ENCODE results near the gene NFS1. TPM values are rescaled to one million over a fixed set of nuclear protein-coding genes. Genes with fewer than 3 reads are reported as not detected.

NFS1 gene
- total RNA-seq, 1 donor from 2014 or later, result 26.7 TPM

DNA sequence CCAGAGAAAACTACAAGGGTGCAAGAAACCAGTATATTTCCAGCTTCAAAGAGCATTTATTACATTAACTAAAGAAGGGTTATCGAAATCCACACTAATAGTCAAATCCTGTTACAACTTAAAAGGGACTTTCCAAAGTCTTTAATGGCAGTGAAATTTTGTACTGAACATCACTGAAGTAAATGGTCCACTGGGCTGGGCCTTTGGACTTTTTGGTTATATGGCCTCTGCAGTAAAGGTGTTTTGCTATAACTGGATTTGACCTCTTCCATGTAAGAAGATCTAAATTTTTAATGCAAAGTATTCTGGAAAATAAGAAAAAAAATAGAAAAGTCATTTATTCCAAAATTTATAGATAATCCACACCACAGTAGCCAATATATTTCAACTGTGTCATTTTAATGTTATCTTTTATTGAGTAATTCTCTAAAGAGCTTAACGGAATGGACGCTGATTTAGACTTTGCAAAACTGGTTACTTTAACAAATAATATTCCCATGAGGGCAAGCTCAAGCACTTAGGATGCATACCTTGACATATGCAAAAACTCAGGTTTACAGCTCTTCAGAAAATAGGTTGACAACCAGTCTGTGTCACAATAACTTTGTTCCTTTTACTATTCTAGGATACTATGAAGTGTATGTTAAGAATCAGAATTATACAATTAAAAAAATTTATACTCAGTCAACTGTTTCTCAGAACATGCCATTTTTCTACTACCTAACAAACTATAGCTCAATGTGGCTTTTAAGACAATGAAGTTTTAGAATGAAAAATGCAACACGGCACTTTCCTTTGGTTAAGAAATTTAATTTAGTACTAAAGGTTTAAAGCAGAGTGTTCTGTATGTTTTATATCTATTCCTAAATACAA lies 35.9 kb upstream of the NFS1 start:
- Mint-ChIP-seq H3K4me3 (peak overlapping the region; percentile 29), H3K36me3 (peaks cover 51% of the 10 kb centered on the region)

DNA sequence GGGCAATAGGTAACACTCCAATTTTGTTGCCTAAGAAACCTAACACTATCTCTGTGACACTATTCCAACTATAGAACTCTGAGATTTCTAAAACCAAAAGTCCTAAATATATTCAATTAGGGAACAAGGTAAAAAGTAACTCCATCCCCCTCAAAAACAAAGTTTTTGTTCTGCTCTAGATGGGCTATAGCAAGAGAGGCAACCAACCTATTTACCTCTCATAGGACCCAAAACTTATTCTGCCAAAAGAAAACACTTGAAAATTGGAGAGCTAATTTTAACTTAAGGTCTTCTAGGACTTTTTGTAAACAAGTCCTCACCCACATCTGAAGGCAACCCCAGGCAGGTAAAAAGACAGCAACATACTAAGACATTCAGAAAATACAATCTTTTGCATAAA lies 35.2 kb upstream of the NFS1 start:
- no peak for DNase-seq (ENCODE audit: extremely low spot score, unreplicated experiment)
- Mint-ChIP-seq H3K4me3 (peak overlapping the region; percentile 29), H3K9me3 (no peaks in the 10 kb centered on the region), H3K36me3 (peaks cover 47% of the 10 kb centered on the region), H3K27me3 (no peaks in the 10 kb centered on the region), H3K27ac (peak overlapping the region; percentile 52), H3K4me1 (ENCODE audit: unreplicated experiment) (peaks cover 10% of the 10 kb centered on the region)
- TF ChIP-seq, protein P1, sequence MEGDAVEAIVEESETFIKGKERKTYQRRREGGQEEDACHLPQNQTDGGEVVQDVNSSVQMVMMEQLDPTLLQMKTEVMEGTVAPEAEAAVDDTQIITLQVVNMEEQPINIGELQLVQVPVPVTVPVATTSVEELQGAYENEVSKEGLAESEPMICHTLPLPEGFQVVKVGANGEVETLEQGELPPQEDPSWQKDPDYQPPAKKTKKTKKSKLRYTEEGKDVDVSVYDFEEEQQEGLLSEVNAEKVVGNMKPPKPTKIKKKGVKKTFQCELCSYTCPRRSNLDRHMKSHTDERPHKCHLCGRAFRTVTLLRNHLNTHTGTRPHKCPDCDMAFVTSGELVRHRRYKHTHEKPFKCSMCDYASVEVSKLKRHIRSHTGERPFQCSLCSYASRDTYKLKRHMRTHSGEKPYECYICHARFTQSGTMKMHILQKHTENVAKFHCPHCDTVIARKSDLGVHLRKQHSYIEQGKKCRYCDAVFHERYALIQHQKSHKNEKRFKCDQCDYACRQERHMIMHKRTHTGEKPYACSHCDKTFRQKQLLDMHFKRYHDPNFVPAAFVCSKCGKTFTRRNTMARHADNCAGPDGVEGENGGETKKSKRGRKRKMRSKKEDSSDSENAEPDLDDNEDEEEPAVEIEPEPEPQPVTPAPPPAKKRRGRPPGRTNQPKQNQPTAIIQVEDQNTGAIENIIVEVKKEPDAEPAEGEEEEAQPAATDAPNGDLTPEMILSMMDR (conservative IDR thresholded peaks at IDR 0.05), result no peak

More for the DNA sequence above, 35.9 kb upstream of the NFS1 start:
- Mint-ChIP-seq H3K9me3 (no peaks in the 10 kb centered on the region), H3K4me1 (ENCODE audit: unreplicated experiment) (peaks cover 15% of the 10 kb centered on the region), H3K27ac (peak overlapping the region; percentile 52), H3K27me3 (no peaks in the 10 kb centered on the region)
- no peak for DNase-seq (ENCODE audit: extremely low spot score, unreplicated experiment)
- TF ChIP-seq, protein P1 (conservative IDR thresholded peaks at IDR 0.05), result no peak

DNA sequence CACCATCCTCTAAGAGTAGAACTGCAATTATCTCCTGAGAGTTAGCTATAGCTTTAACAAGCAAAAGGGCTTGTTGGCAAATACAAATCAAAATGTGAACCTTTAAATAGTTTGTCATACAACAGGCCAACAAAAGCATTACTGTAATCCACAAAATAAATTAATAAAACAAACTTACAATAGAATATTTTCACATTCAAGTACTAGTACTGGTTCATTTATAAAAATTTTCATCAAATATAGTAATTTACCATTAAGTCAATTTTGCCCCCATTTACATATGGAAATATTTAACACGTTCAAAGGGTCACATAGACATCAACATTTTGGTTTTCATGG lies 33.5 kb upstream of the NFS1 start:
- Mint-ChIP-seq H3K27me3 (no peaks in the 10 kb centered on the region), H3K4me3 (no peak overlapping the region), H3K27ac (peak overlapping the region; percentile 52), H3K36me3 (peaks cover 36% of the 10 kb centered on the region), H3K4me1 (ENCODE audit: unreplicated experiment) (peaks cover 7% of the 10 kb centered on the region), H3K9me3 (no peaks in the 10 kb centered on the region)
- DNase-seq (ENCODE audit: extremely low spot score, unreplicated experiment), result no peak
- TF ChIP-seq, protein P1 (conservative IDR thresholded peaks at IDR 0.05), result no peak

DNA sequence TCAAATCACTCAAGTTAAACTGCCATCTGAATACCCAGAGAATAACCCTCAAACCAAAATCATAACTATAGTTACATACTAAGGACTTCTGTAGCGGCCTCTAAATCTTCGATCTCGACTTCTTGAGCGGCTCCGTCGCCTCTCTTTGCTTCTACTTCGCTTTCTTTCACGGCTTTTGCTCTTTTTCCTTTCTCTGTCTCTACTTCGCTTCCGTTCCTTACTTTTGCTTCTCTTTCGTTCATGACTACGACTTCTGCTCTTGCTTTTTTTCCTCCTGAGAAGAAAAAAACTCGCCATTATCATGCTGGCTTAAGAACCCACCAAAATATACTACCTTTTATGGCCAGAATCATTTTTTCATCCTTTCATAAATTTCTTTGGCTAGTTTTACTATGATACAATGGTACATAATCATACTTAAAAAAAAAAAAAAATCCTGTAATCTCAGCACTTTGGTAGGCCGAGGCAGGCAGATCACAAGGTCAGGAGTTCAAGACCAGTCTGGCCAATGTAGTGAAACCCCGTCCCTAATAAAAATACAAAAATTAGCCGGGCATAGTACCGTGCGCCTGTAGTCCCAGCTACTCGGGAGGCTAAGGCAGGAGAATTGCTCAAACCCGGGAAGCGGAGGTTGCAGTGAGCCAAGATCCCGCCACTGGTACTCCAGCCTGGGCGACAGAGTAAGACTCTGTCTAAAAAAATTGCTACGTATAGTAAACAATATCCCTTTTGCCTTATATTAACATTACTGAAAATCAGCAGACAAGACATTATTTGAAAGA lies 32.9 kb upstream of the NFS1 start:
- Mint-ChIP-seq H3K36me3 (peaks cover 36% of the 10 kb centered on the region), H3K27me3 (no peaks in the 10 kb centered on the region), H3K9me3 (no peaks in the 10 kb centered on the region), H3K4me3 (no peak overlapping the region), H3K4me1 (ENCODE audit: unreplicated experiment) (peaks cover 7% of the 10 kb centered on the region), H3K27ac (peak overlapping the region; percentile 26)
- TF ChIP-seq, protein P1 (conservative IDR thresholded peaks at IDR 0.05), result no peak
- no peak for DNase-seq (ENCODE audit: extremely low spot score, unreplicated experiment)

DNA sequence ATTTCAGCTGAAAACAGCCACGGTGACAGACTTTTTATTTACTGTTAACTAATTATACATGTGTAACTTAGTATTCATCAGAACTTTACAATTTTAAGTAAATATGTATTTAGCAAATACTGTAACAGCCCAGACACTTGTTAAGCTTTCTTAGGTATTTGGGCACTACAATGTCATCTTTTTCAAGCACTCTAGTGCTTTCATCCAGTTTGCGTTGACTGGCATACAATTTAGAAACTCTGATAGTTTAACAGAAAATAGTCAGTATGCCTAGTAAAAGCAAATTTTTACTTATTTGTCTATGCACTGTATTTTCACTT lies 32.3 kb upstream of the NFS1 start:
- Mint-ChIP-seq H3K4me3 (no peak overlapping the region), H3K36me3 (peaks cover 40% of the 10 kb centered on the region), H3K27me3 (no peaks in the 10 kb centered on the region), H3K4me1 (ENCODE audit: unreplicated experiment) (peaks cover 7% of the 10 kb centered on the region), H3K27ac (peak overlapping the region; percentile 26), H3K9me3 (no peaks in the 10 kb centered on the region)
- no peak for DNase-seq (ENCODE audit: extremely low spot score, unreplicated experiment)
- TF ChIP-seq, protein P1 (conservative IDR thresholded peaks at IDR 0.05), result no peak

Measured in type B pancreatic cell (in vitro differentiated cells).